ENCODE results near the gene SEC61G.

GRCh38 chr7:54796150-54796549 lies 37.1 kb upstream of the SEC61G start:
- TF ChIP-seq CTCF (IDR thresholded peaks at IDR 0.05; ENCODE audit: insufficient read depth, low read length, poor library complexity, severe bottlenecking), result no peak
- no peak for TF ChIP-seq EZH2phosphoT487 (conservative IDR thresholded peaks at IDR 0.05; ENCODE audit: low read length)
